Pulmonary artery endothelial cell (primary cell): Measurements from ENCODE around the gene SLC25A45. TPM values are rescaled to one million over a fixed set of nuclear protein-coding genes. Genes with fewer than 3 reads are reported as not detected.

ENCODE experiments used
- DNase-seq: peaks from one replicate; pipeline ENCODE4 v3.0.0-alpha.2; 2011; ENCODE audit warnings: low read depth, low spot score
- total RNA-seq: library from RNA; depleted of rRNA; stranded (reverse); fragments of >200 nt; gene quantifications from 2 replicates; pipeline ENCODE4 v1.2.3, GENCODE V29; 2014

Gene SLC25A45
- 1.3 and 1.4 TPM in 2 replicates for total RNA-seq

GRCh38 chr11:65382033-65382803 is at the start of gene SLC25A45:
Gene SLC25A45 (minus strand): TSS chr11:65382646. CDS start chr11:65381951, 695 bp downstream.
- DNase-seq = peak; percentile 97

GRCh38 chr11:65431451-65432099 is 49.1 kb upstream of the SLC25A45 start:
- no peak for DNase-seq

GRCh38 chr11:65430406-65431217 is 48.2 kb upstream of the SLC25A45 start:
- no peak for DNase-seq

DNA sequence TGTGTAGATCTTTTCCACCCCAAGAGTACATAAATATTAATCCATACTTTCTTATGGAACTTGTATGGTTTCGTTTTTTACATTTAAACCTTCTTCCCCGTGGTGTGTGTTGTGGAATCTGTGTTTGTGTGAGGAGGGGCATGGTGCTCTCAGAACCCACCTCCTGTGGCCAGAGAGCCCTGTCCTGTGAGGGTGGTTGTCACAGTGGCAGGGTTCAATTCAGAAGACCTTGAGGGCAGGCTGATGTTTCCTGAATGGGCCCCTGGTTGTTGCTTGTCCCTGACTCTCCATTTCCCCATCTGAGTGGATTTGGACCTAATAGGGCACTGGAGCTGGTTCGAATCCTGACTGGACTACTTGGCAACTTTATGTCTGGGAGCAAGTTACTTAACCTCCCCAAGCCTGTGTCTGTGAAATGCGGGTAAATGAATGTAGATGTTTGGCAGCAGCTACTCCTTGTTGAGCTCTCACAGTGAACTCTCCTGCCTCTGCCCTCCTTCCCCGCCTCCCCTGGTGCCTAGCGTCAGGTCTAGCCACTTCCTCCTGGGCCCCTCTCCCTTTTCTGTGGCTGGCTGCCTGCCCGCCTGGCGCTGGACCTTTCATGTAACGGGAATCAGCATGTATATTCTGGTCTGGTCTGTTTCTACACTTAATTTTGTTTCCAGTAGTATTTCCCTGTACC is 47.4 kb upstream of the SLC25A45 start:
- DNase-seq = no peak

DNA sequence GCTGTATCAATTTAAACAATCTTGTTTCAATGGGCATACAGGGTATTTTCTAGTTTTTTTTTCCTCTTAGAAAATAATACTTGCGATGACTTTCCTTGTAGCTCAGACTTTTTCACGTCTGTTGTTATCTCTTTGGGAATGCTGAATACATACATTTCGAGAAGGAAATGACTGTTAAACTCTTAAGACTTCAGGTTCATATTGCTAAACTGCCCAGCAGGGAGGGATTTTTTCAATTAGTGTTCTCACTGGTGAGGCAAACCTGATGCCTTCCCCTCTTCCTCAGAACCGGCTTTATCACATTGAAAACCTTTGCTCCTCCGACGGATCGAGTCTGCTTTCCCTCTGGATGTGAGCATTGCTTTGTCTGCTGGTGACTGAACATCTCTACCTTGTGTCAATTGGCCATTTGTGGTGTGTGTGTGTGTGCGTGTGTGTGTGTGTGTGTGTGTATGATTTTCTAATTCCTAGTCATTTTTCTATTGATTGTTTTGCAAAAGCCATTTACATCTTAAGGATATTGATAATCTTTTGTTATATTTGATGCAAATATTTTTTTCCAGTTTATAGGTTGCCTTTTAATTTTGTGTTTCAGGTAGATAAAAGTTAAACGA is 46.7 kb upstream of the SLC25A45 start:
- DNase-seq = no peak

- no peak for DNase-seq
These were observed 46.2 kb upstream of the SLC25A45 start for GRCh38 chr11:65428578-65429067.

DNA sequence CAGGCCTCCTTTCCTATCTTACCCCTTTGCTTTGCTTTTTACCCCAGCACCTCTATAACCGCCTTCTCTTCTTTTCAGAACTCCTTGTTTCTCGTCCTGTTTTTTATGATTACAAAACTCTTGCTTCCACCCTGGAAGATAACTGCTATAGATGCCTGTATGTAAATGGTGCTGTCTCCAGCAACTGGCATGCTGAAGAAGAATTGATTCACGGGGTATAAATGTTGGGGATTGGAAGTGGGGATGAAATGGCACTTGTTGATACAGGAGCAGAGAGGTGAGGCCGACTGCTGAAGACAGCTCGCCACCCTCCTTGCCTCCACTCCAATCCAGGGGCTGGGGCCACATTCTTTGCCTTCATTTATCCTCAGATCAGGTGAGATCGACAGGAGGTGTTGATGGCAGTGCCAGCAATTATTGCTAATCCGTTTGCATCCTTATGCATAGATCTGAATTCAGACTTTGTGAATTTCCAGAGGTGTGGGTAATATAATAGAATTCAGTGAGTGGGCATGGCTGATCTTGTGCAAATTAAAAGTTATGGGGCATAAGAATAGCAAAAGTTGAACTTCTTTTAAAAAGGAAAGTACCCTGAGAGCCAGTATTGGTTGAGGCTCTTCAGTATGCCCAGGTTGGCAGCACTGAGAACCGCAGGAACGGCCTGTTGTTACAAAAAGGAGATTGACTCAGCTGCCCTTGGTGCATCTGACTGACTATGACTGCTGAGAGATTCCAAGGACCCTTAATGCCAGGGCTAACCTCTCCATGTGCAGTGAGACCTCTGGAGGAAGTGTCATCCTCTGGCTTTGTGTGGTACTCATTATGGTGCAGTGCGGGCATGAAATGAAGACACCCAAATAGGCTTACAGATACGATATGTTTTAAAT is 45.5 kb upstream of the SLC25A45 start:
- DNase-seq = no peak

DNA sequence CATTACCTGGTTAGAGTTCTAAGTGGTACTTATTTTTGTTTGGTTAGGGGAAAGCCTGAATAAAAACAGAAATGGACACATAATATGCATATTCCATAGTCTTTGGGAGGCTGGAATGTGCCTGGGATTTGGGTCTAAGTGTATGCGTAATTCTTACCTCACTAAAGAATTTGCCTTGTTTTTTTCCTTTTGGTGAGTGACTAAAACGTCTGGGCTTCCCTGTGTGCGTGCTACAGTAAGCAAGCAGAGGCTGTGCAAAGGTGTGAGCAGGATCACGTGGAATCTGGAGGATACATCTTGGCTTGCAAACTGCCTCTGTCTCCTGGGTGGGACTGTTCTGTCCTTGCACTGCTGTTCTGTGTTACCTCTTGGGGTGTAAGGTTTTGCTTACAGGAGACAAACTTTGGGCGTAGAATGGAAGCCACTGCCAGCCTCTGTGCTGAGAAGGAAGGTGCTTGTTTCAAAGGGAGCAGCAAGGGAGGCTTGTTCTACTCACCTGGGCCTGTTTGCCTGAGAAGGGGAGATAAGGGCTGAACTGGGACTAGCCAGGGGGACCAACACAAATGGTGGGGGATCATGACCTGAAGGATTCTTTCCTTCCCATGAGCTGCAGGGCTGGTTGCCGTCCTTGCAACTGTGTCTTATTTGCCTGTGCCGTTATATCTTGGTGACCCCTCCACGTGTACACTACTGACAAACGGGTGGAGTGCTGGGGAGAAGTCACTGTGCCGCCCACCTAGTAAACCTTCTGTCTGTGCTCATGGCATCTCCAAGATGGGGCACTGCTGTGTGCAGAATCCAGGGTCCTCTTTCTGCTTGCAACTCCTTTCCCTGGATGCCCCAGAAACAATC is 44.6 kb upstream of the SLC25A45 start:
- DNase-seq = no peak

DNA sequence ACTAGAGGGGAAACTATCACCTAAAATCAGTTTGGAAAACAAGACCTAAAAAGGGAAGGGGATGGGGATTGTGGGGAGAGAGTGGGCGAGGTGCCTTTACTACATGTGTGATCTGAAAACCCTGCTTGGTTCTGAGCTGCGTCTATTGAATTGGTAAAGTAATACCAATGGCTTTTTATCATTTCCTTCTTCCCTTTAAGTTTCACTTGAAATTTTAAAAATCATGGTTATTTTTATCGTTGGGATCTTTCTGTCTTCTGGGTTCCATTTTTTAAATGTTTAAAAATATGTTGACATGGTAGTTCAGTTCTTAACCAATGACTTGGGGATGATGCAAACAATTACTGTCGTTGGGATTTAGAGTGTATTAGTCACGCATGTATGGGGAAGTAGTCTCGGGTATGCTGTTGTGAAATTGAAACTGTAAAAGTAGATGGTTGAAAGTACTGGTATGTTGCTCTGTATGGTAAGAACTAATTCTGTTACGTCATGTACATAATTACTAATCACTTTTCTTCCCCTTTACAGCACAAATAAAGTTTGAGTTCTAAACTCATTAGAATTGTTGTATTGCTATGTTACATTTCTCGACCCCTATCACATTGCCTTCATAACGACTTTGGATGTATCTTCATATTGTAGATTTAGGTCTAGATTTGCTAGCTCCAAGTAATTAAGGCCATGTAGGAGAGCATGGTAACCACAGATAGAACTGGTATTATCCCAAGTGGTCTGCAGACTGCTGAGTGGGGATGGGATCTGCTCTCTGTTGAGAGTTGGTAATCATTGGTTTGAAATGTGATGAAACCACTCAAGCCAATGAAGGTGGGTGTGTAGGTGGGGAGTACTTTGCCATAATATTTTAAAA is 43.8 kb upstream of the SLC25A45 start:
- no peak for DNase-seq

DNA sequence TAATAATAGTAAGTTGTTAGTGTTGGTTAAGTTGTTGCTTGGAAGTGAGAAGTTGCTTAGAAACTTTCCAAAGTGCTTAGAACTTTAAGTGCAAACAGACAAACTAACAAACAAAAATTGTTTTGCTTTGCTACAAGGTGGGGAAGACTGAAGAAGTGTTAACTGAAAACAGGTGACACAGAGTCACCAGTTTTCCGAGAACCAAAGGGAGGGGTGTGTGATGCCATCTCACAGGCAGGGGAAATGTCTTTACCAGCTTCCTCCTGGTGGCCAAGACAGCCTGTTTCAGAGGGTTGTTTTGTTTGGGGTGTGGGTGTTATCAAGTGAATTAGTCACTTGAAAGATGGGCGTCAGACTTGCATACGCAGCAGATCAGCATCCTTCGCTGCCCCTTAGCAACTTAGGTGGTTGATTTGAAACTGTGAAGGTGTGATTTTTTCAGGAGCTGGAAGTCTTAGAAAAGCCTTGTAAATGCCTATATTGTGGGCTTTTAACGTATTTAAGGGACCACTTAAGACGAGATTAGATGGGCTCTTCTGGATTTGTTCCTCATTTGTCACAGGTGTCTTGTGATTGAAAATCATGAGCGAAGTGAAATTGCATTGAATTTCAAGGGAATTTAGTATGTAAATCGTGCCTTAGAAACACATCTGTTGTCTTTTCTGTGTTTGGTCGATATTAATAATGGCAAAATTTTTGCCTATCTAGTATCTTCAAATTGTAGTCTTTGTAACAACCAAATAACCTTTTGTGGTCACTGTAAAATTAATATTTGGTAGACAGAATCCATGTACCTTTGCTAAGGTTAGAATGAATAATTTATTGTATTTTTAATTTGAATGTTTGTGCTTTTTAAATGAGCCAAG is 42.9 kb upstream of the SLC25A45 start:
- no peak for DNase-seq

DNA sequence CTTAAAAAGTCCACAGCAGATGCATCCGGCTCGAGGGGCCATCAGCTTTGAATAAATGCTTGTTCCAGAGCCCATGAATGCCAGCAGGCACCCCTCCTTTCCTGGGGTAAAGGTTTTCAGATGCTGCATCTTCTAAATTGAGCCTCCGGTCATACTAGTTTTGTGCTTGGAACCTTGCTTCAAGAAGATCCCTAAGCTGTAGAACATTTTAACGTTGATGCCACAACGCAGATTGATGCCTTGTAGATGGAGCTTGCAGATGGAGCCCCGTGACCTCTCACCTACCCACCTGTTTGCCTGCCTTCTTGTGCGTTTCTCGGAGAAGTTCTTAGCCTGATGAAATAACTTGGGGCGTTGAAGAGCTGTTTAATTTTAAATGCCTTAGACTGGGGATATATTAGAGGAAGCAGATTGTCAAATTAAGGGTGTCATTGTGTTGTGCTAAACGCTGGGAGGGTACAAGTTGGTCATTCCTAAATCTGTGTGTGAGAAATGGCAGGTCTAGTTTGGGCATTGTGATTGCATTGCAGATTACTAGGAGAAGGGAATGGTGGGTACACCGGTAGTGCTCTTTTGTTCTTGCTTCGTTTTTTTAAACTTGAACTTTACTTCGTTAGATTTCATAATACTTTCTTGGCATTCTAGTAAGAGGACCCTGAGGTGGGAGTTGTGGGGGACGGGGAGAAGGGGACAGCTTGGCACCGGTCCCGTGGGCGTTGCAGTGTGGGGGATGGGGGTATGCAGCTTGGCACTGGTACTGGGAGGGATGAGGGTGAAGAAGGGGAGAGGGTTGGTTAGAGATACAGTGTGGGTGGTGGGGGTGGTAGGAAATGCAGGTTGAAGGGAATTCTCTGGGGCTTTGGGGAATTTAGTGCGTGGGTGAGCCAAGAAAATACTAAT is 42.0 kb upstream of the SLC25A45 start:
- no peak for DNase-seq

- no peak for DNase-seq
These were observed 41.2 kb upstream of the SLC25A45 start for GRCh38 chr11:65423516-65424204.

- peak; percentile 82 for DNase-seq
These were observed 40.4 kb upstream of the SLC25A45 start, which contains the start of gene NEAT1 for GRCh38 chr11:65422633-65423515. Gene NEAT1 (plus strand): TSS chr11:65422798.
